Right lobe of liver (tissue), 4 donors: ENCODE measurements around the gene LRRC10B.

Source experiments
- POLR2A ChIP-seq: fragments of 450-650 bp; IDR thresholded peaks from one replicate; pipeline ENCODE4 v1.6.1; 2017; ENCODE audit warnings: antibody characterized with exemption, mild to moderate bottlenecking
- TF ChIP-seq, protein P1 (sequence below), 4 donors: fragments of 200-600 bp in 3 of 4; fragments of 450-650 bp in 1 of 4; IDR thresholded peaks; one replicate each; pipeline versions ENCODE4 v1.5.1 to v1.8.0; 2016 to 2022; ENCODE audit warnings: antibody characterized with exemption in 4 of 4, mild to moderate bottlenecking in 2 of 4
- donor health status: DM: no; HTN: no; CAD: no.
- donor health status: DM: no; HTN: no; CAD: no.
- donor health status: DM: no; HTN: yes; CAD: no.

DNA sequence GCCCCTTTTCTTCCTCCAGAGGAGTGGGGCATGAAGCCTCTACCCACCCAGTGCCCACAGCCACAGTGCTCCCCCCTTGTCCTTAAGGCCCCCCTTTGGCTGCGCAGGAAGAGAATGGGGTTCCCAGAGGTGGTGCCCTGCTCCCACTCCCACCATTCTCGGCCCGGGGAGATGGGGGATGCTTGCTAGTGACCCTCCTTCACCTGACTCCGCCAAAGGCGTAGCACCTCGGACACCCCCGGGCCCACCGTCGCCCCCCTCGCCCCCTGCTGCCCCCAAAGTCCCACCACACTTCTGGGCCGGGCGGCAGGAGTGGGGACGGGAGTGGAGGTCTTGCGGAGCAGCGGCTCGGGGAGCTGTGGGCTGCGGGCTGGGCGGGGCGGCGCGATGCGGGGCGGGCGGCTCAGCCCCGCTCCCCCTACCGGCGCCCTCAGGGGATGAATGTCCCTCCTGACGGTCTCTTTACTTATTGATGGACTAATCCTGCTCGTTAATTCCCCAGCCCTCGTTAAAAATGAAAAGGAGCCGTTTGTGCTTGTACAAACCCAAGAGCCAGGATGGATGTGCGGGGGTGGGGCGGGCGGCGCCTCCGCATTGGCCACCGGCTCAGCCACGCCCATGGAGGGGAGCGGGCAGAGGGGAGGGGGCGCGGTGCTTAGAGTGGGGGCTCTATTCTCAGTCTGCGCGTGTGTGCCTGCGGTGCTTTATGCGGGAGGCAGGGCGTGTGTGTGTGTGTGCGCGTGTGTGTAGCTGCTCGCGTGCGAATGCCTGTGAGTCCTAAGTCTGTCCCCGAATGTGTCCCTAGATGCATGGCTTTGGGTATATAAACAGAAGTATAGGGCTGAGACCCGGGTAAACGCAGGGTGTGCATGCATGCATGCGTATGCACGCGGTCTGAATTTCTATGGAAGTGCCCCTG lies 46.8 kb downstream of the LRRC10B start:
- TF ChIP-seq, protein P1, sequence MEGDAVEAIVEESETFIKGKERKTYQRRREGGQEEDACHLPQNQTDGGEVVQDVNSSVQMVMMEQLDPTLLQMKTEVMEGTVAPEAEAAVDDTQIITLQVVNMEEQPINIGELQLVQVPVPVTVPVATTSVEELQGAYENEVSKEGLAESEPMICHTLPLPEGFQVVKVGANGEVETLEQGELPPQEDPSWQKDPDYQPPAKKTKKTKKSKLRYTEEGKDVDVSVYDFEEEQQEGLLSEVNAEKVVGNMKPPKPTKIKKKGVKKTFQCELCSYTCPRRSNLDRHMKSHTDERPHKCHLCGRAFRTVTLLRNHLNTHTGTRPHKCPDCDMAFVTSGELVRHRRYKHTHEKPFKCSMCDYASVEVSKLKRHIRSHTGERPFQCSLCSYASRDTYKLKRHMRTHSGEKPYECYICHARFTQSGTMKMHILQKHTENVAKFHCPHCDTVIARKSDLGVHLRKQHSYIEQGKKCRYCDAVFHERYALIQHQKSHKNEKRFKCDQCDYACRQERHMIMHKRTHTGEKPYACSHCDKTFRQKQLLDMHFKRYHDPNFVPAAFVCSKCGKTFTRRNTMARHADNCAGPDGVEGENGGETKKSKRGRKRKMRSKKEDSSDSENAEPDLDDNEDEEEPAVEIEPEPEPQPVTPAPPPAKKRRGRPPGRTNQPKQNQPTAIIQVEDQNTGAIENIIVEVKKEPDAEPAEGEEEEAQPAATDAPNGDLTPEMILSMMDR (IDR thresholded peaks at IDR 0.05), result no peak
- no peak for TF ChIP-seq POLR2A
